ENCODE results near the gene PARK7.

Gene PARK7

DNA sequence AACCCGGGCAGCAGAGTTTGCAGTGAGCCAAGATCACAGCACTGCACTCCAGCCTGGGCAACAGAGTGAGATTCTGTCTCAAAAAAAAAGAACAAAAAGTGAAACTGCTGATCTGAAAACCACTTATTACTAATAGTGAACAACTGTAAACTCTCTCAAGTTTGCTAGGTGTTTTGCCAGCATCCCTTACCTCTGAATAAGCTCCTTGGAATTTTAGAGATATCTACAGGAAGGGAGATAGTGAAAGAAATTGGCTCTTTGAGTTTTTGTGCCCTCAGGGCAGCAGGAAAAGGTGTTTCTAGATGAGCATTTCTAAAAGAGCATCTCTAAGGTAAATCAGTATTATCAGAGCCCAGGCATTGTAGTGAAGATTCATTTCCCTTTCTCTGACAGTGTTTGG, 27.1 kb downstream of the PARK7 start:
- no peak for TF ChIP-seq CTCF (IDR thresholded peaks at IDR 0.05; ENCODE audit: insufficient read depth, low read length)
- TF ChIP-seq REST (IDR thresholded peaks at IDR 0.05; ENCODE audit: insufficient replicate concordance, low read depth) = no peak
- no peak for TF ChIP-seq POLR2AphosphoS5 (IDR thresholded peaks at IDR 0.05; ENCODE audit: low read depth)
- H3K27me3 ChIP-seq (ENCODE audit: insufficient read depth, poor library complexity, severe bottlenecking) = no peaks in the 10 kb centered on the region
- no peak overlapping the region for H3K4me3 ChIP-seq (replicated peaks; ENCODE audit: insufficient read depth, low read length)
- no peak for DNase-seq (ENCODE audit: low read depth in 1 of 2, low spot score in 1 of 2)
- H3K27ac ChIP-seq (replicated peaks) = no peak overlapping the region

GRCh38 chr1:7989762-7990428, 28.4 kb downstream of the PARK7 start:
- TF ChIP-seq SPI1 (IDR thresholded peaks at IDR 0.05; ENCODE audit: borderline replicate concordance, low read depth) (no peak), POLR2AphosphoS5 (IDR thresholded peaks at IDR 0.05; ENCODE audit: low read depth) (no peak)
- no peak overlapping the region for H3K27ac ChIP-seq (replicated peaks)
- no peak overlapping the region for H3K4me3 ChIP-seq (replicated peaks; ENCODE audit: insufficient read depth, low read length)
- no peaks in the 10 kb centered on the region for H3K27me3 ChIP-seq (ENCODE audit: insufficient read depth, poor library complexity, severe bottlenecking)
- DNase-seq (ENCODE audit: low read depth in 1 of 2, low spot score in 1 of 2) = no peak

DNA sequence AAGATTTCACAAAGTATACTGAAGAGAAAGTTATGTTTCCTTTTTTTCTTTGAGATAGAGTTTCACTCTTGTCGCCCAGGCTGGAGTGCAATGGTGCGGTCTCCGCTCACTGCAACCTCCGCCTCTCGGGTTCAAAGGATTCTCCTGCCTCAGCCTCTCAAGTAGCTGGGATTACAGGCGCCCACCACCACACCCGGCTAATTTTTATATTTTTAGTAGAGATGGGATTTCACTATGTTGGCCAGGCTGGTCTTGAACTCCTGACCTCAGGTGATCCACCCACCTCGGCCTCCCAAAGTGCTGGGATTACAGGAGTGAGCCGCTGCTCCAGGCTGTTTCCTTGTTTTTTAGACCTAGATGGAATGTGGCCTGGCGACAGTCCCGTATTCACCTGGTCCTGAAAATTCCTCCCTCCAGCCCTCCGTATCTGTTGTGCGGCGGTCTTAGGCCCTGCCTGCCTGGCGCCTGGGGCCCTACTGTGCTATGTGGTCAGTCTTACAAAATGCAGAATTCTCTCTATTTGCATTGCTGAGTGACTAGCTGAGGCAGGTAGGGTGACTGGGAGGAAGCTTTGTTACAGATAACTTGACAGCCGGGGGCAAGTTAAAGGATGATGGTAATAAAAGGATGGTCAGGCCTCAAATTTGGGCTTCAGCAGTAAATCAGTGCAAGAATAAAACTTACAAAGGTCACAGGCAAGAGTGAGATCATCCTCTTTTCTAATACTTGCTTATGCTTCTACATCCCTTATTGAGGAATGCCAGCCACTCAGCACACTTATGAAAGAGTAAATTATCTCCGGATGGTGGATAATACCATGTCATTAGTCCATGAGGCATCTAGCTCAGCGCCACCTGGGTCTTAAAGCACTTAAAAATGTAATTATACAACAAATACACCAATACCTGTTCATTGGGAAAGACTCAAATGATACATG, 30.3 kb downstream of the PARK7 start:
- no peak for DNase-seq (ENCODE audit: low read depth in 1 of 2, low spot score in 1 of 2)
- no peak overlapping the region for H3K27ac ChIP-seq (replicated peaks)
- TF ChIP-seq SPI1 (IDR thresholded peaks at IDR 0.05; ENCODE audit: borderline replicate concordance, low read depth) = no peak
- no peak for TF ChIP-seq REST (IDR thresholded peaks at IDR 0.05; ENCODE audit: insufficient replicate concordance, low read depth)
- no peak for TF ChIP-seq CTCF (IDR thresholded peaks at IDR 0.05; ENCODE audit: insufficient read depth, low read length)
- TF ChIP-seq GABPA (IDR thresholded peaks at IDR 0.05; ENCODE audit: low read depth) = no peak
- no peak for TF ChIP-seq POLR2AphosphoS5 (IDR thresholded peaks at IDR 0.05; ENCODE audit: low read depth)

DNA sequence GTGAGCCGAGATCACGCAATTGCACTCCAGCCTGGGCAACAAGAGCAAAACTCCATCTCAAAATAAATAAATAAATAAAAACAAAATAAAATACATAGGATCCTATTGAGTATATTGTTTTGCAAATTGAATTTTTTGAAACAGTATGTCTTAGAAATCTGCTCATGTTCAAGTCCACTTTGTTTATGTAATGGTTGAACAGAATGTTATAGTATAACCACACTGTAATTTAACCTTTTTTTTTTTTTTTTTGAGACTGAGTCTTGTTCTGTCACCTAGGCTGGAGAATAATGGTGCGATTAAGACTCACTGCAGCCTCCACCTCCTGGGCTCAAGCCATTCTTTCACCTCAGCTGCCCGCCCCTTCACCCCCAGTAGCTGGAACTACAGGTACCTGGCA, 31.4 kb downstream of the PARK7 start:
- DNase-seq (ENCODE audit: low read depth in 1 of 2, low spot score in 1 of 2) = no peak
- H3K27ac ChIP-seq (replicated peaks) = no peak overlapping the region
- no peak for TF ChIP-seq CTCF (IDR thresholded peaks at IDR 0.05; ENCODE audit: insufficient read depth, low read length)
- TF ChIP-seq POLR2AphosphoS5 (IDR thresholded peaks at IDR 0.05; ENCODE audit: low read depth) = no peak
- TF ChIP-seq GABPA (IDR thresholded peaks at IDR 0.05; ENCODE audit: low read depth) = no peak
- TF ChIP-seq SPI1 (IDR thresholded peaks at IDR 0.05; ENCODE audit: borderline replicate concordance, low read depth) = no peak
- TF ChIP-seq REST (IDR thresholded peaks at IDR 0.05; ENCODE audit: insufficient replicate concordance, low read depth) = no peak
- H3K4me3 ChIP-seq (replicated peaks; ENCODE audit: insufficient read depth, low read length) = no peak overlapping the region
- no peaks in the 10 kb centered on the region for H3K27me3 ChIP-seq (ENCODE audit: insufficient read depth, poor library complexity, severe bottlenecking)

More for the DNA sequence above, 30.3 kb downstream of the PARK7 start:
- no peak overlapping the region for H3K4me3 ChIP-seq (replicated peaks; ENCODE audit: insufficient read depth, low read length)
- H3K27me3 ChIP-seq (ENCODE audit: insufficient read depth, poor library complexity, severe bottlenecking) = no peaks in the 10 kb centered on the region
